ENCODE results near the gene IARS2.

The IARS2 gene

GRCh38 chr1:220094016-220094911 is at the start of gene IARS2:
TSS of gene IARS2 (plus strand) at chr1:220094132. CDS start at chr1:220094217, 85 bp downstream.
- no peak for TF ChIP-seq CTCF (IDR thresholded peaks at IDR 0.05; ENCODE audit: extremely low read depth, insufficient read depth, missing control alignments)
- peak; percentile 95 for DNase-seq (ENCODE audit: low spot score)
- in situ Hi-C loops (cut with MboI; ENCODE audit: low pct_unique_long_range_greater_than_20kb, low sequenced_read_pairs, unreplicated experiment): no loop called here

GRCh38 chr1:220044678-220045355 is 49.1 kb upstream of the IARS2 start:
- no peak for TF ChIP-seq CTCF (IDR thresholded peaks at IDR 0.05; ENCODE audit: extremely low read depth, insufficient read depth, missing control alignments)
- no peak for DNase-seq (ENCODE audit: low spot score)
- in situ Hi-C loops (cut with MboI; ENCODE audit: low pct_unique_long_range_greater_than_20kb, low sequenced_read_pairs, unreplicated experiment): no loop called here

DNA sequence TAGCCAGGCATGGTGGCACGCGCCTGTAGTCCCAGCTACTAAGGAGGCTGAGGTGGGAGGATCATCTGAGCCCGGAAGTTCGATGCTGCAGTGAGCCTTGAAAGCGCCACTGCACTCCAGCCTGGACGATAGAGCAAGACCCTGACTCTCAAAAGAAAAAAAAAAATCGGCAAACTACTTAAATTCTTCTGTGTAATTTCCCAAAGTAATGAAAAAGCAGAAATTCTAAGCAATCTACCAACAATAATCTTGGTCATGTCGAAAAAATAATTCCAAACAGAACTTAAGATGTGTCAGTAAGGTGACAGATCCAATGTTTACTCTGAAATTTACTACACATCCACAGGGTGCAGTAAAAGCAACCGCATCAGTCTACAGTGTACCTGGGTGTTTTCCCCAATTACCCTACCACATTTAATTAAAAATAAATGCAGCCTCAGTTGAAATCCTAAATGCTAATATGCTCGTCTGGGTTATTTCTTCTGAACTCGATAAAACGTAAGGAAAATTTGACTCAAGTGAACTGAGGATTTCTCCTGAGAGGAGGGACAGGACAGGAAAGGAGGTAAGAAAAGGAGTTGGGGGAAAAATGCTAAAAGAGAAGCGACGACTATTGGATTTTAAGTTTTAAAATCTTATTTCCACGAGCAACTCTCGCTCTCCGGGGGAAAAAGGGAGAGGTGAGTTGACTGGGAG is 48.4 kb upstream of the IARS2 start:
- in situ Hi-C loops (cut with MboI; ENCODE audit: low pct_unique_long_range_greater_than_20kb, low sequenced_read_pairs, unreplicated experiment): no loop called here
- DNase-seq (ENCODE audit: low spot score): peak; percentile 47
- TF ChIP-seq CTCF (IDR thresholded peaks at IDR 0.05; ENCODE audit: extremely low read depth, insufficient read depth, missing control alignments): no peak

DNA sequence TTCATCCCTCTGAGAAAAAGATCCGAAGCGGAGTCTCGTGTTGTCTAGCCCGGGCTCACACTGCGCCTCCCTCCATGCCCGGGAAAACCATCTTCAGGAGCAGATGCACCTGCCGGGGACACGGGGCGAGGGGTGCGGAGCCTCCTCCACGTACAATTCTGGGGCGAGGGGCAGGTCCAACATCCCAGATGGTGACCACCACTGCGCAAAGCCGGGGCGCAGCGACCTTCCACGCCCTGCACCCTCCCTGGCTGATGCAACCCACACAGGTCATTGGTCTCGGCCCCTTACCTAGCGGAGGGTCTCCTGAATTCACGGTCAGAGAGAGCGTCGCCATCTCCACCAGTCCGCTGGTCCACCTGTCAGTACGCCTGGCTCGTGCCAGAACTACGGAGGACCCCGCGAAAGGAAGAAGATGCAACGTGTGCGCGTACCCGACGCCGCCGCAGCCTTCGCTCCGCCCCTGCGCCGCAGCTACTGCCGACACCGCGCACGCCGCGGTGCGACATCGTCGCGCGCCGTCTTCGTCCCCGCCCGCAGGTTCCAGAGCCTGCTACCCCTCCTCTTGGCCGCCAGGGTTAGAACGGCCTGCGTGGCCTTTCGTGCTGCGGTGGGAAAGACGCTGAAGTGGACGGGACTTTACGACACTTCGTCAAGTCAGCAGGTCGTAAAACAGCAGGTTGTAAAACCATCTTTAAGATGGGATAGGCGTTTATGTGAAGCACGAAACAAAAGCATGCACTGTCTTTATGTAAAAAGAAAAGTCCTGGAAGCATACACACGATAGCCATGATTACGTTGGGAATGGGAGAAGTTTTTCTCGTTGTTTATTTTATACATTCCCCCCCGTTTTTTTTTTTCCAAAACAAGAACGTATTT is 47.6 kb upstream of the IARS2 start, which contains the start of gene EPRS1:
Gene EPRS1 (minus strand): TSS at position 454 of the 879 bp plus-strand sequence. CDS start 117 bp downstream, at position 337.
- in situ Hi-C loops (cut with MboI; ENCODE audit: low pct_unique_long_range_greater_than_20kb, low sequenced_read_pairs, unreplicated experiment): no loop called here
- DNase-seq (ENCODE audit: low spot score): peak; percentile 93
- TF ChIP-seq CTCF (IDR thresholded peaks at IDR 0.05; ENCODE audit: extremely low read depth, insufficient read depth, missing control alignments): peak; percentile 66

DNA sequence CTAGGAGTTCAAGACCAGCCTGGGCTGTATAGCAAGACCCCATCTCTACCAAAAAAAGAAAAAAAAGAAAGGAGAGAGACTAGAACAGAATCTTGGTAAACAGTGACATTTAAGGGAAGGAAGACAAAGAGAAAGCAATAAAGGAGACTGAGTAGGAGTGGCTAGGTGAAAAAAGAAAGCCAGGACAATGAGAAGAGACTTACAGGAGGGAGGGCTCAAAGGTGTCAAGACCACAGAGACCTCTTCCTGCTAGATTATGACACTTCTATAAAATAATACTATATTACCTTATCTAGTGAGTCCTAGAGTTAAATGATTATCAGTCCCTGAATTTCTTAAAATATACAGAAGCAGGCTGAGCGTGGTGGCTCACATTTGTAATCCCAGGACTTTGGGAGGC is 37.6 kb upstream of the IARS2 start:
- no peak for TF ChIP-seq CTCF (IDR thresholded peaks at IDR 0.05; ENCODE audit: extremely low read depth, insufficient read depth, missing control alignments)
- no peak for DNase-seq (ENCODE audit: low spot score)
- in situ Hi-C loops (cut with MboI; ENCODE audit: low pct_unique_long_range_greater_than_20kb, low sequenced_read_pairs, unreplicated experiment): no loop called here
